ENCODE data around the gene GPBP1L1. TPM values are rescaled to one million over a fixed set of nuclear protein-coding genes. Genes with fewer than 3 reads are reported as not detected.
A peak's percentile ranks its signal among the peaks of the same experiment; 100 is the strongest.

The GPBP1L1 gene
- polyA plus RNA-seq, 3 donors = 31.8 to 40.2 (median 33.6) TPM

- no peak overlapping the region for H3K27ac ChIP-seq (ENCODE audit: low read depth, low read length)
- 91 to 94% (median 93%) methylated on average over 12 of the region's 12 CpGs for WGBS, 3 donors
Measured at GRCh38 chr1:45654540-45655280, 31.6 kb downstream of the GPBP1L1 start.

- H3K27ac ChIP-seq (ENCODE audit: low read depth, low read length) = no peak overlapping the region
- WGBS, 3 donors = 79 to 85% (median 81%) methylated on average over 9 of the region's 9 CpGs
Measured at GRCh38 chr1:45647248-45648021, 38.9 kb downstream of the GPBP1L1 start.

GRCh38 chr1:45644661-45645060, 41.7 kb downstream of the GPBP1L1 start:
- WGBS, 3 donors = 70 to 93% (median 92%) methylated on average over 2 of the region's 2 CpGs
- no peak overlapping the region for H3K27ac ChIP-seq (ENCODE audit: low read depth, low read length)

- H3K27ac ChIP-seq (ENCODE audit: low read depth, low read length) = no peak overlapping the region
Measured at GRCh38 chr1:45643978-45644377, 42.4 kb downstream of the GPBP1L1 start.

GRCh38 chr1:45643321-45643720, 43.0 kb downstream of the GPBP1L1 start:
- no peak overlapping the region for H3K27ac ChIP-seq (ENCODE audit: low read depth, low read length)
- WGBS, 3 donors = 61 to 86% (median 66%) methylated on average over 5 of the region's 5 CpGs

GRCh38 chr1:45640293-45640692, 46.0 kb downstream of the GPBP1L1 start:
- WGBS, 3 donors = 97 to 100% (median 100%) methylated on average over 1 of the region's 1 CpG
- H3K27ac ChIP-seq (ENCODE audit: low read depth, low read length) = no peak overlapping the region

- 19 to 60% (median 56%) methylated on average over 1 of the region's 1 CpG for WGBS, 3 donors
- H3K27ac ChIP-seq (ENCODE audit: low read depth, low read length) = no peak overlapping the region
Measured at GRCh38 chr1:45635211-45635610, 51.1 kb downstream of the GPBP1L1 start.

GRCh38 chr1:45630429-45630828, 55.9 kb downstream of the GPBP1L1 start:
- H3K27ac ChIP-seq (ENCODE audit: low read depth, low read length) = no peak overlapping the region
- WGBS, 3 donors = 81 to 97% (median 92%) methylated on average over 1 of the region's 1 CpG

- no peak overlapping the region for H3K27ac ChIP-seq (ENCODE audit: low read depth, low read length)
Measured at GRCh38 chr1:45629035-45629434, 57.3 kb downstream of the GPBP1L1 start.

- no peak within 1 kb of the TSS for H3K27ac ChIP-seq (ENCODE audit: low read depth, low read length)
- WGBS, 3 donors = 32 to 42% (median 38%) methylated on average over 4 of the region's 4 CpGs
Measured at GRCh38 chr1:45623972-45624371, 62.4 kb downstream of the GPBP1L1 start, which contains the start of gene CCDC17. Gene CCDC17, minus strand, starts transcription at chr1:45624054. Its CDS starts 145 bp downstream, at chr1:45623909.

GRCh38 chr1:45622524-45623394, 63.6 kb downstream of the GPBP1L1 start:
- 65 to 73% (median 67%) methylated on average over 66 to 78 of the region's 78 CpGs for WGBS, 3 donors

GRCh38 chr1:45621895-45622523, 64.3 kb downstream of the GPBP1L1 start:
- no peak overlapping the region for H3K27ac ChIP-seq (ENCODE audit: low read depth, low read length)

More at GRCh38 chr1:45622524-45623394, 63.6 kb downstream of the GPBP1L1 start:
- no peak overlapping the region for H3K27ac ChIP-seq (ENCODE audit: low read depth, low read length)

GRCh38 chr1:45621501-45621836, 64.9 kb downstream of the GPBP1L1 start:
- 41 to 73% (median 58%) methylated on average over 3 of the region's 3 CpGs for WGBS, 3 donors
- peak overlapping the region; percentile 40 for H3K27ac ChIP-seq (ENCODE audit: low read depth, low read length)

More at GRCh38 chr1:45621895-45622523, 64.3 kb downstream of the GPBP1L1 start:
- WGBS, 3 donors = 62 to 73% (median 64%) methylated on average over 18 of the region's 18 CpGs

GRCh38 chr1:45620588-45621500, 65.5 kb downstream of the GPBP1L1 start:
- 79 to 81% (median 81%) methylated on average over 17 of the region's 17 CpGs for WGBS, 3 donors
- peak overlapping the region; percentile 40 for H3K27ac ChIP-seq (ENCODE audit: low read depth, low read length)

GRCh38 chr1:45619149-45619921, 67.0 kb downstream of the GPBP1L1 start:
- no peak overlapping the region for H3K27ac ChIP-seq (ENCODE audit: low read depth, low read length)
- 63 to 68% (median 66%) methylated on average over 8 of the region's 8 CpGs for WGBS, 3 donors

- WGBS, 3 donors = 68 to 88% (median 69%) methylated on average over 4 of the region's 4 CpGs
- H3K27ac ChIP-seq (ENCODE audit: low read depth, low read length) = no peak overlapping the region
Measured at GRCh38 chr1:45617618-45618017, 68.7 kb downstream of the GPBP1L1 start.

GRCh38 chr1:45615885-45616284, 70.4 kb downstream of the GPBP1L1 start:
- WGBS, 3 donors = 93 to 97% (median 93%) methylated on average over 1 of the region's 1 CpG
- H3K27ac ChIP-seq (ENCODE audit: low read depth, low read length) = no peak overlapping the region
